SKM-1 treated with dmso at 0.1 percent for 144 hours (cell line): ENCODE measurements around the gene LDB2.

Experiments
- DNase-seq: peaks from one replicate; lab custom pipeline; 2025; ENCODE audit not compliant: unreplicated experiment; lab: John Stamatoyannopoulos, UW

Gene LDB2

GRCh38 chr4:16728111-16728510, 170.3 kb downstream of the LDB2 start:
- DNase-seq: no peak

- DNase-seq: no peak
Observed at GRCh38 chr4:16727218-16727617, 171.2 kb downstream of the LDB2 start.

- DNase-seq: no peak
Observed at GRCh38 chr4:16726368-16727050, 171.9 kb downstream of the LDB2 start.

- DNase-seq: no peak
Observed at GRCh38 chr4:16725252-16725651, 173.2 kb downstream of the LDB2 start.

GRCh38 chr4:16722416-16722815, 176.0 kb downstream of the LDB2 start:
- no peak for DNase-seq

- no peak for DNase-seq
Observed at GRCh38 chr4:16721613-16722291, 176.7 kb downstream of the LDB2 start.

- DNase-seq: no peak
Observed at GRCh38 chr4:16720761-16721160, 177.7 kb downstream of the LDB2 start.

GRCh38 chr4:16717266-16717970, 181.0 kb downstream of the LDB2 start:
- no peak for DNase-seq

GRCh38 chr4:16715482-16715881, 183.0 kb downstream of the LDB2 start:
- DNase-seq: no peak

- DNase-seq: no peak
Observed at GRCh38 chr4:16714191-16714590, 184.3 kb downstream of the LDB2 start.

- DNase-seq: no peak
Observed at GRCh38 chr4:16713696-16714095, 184.7 kb downstream of the LDB2 start.

GRCh38 chr4:16713271-16713670, 185.2 kb downstream of the LDB2 start:
- no peak for DNase-seq

- no peak for DNase-seq
Observed at GRCh38 chr4:16710198-16710597, 188.2 kb downstream of the LDB2 start.

GRCh38 chr4:16707874-16708273, 190.6 kb downstream of the LDB2 start:
- no peak for DNase-seq

GRCh38 chr4:16706251-16706650, 192.2 kb downstream of the LDB2 start:
- no peak for DNase-seq

- DNase-seq: no peak
Observed at GRCh38 chr4:16705341-16705740, 193.1 kb downstream of the LDB2 start.

- no peak for DNase-seq
Observed at GRCh38 chr4:16704489-16704888, 194.0 kb downstream of the LDB2 start.

- DNase-seq: no peak
Observed at GRCh38 chr4:16695896-16696295, 202.5 kb downstream of the LDB2 start.

- no peak for DNase-seq
Observed at GRCh38 chr4:16694884-16695276, 203.6 kb downstream of the LDB2 start.

- DNase-seq: no peak
Observed at GRCh38 chr4:16694173-16694883, 204.1 kb downstream of the LDB2 start.

- DNase-seq: no peak
Observed at GRCh38 chr4:16693641-16694040, 204.8 kb downstream of the LDB2 start.
